Stimulated activated CD8-positive, alpha-beta memory T cell treated with anti-CD3 and anti-CD28 coated beads, Interleukin-12 subunit alpha, Interleukin-12 subunit beta, amount 100 ng/mL, for 24 hours (primary cell): ENCODE results near the gene RABGEF1.

ENCODE experiments used
- DNase-seq: peaks from one replicate; pipeline ENCODE4 v3.0.0-alpha.2; 2020; ENCODE audit errors: extremely low read depth

RABGEF1 gene

GRCh38 chr7:66847879-66848790, 107.6 kb downstream of the RABGEF1 start:
- DNase-seq, result no peak

GRCh38 chr7:66859339-66859738, 118.8 kb downstream of the RABGEF1 start:
- DNase-seq, result no peak

- no peak for DNase-seq
Observed at GRCh38 chr7:66859794-66860645, 119.5 kb downstream of the RABGEF1 start.

GRCh38 chr7:66860767-66861166, 120.2 kb downstream of the RABGEF1 start:
- DNase-seq, result no peak
